ENCODE data around the gene RNF217.

DNA sequence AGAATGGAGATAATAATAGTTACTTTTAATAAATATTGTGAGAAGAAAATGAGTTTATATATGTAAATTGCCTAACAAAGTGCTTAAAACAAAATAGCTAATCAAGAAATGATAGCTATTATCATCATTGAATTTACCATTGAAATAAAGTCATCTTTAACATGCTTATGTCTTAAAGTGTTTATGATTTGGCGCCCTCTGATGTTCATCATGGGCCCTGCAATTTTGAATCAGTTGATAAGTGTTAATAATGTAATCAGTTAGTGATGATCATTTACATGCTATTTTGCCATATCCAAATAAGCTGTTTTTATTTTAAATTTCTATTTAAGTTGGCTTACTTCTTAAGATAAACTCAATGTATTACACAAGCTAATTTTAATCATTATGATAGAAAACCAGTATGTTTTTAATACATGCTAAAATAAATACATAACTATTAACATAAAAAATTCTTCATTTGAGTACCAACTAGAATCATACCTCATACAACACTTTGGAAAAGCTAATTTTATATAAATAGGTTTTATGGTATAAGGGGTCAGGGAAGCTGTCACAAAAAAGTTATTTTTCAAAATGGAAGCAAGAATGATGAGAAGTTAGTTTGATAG, 152.1 kb downstream of the RNF217 start:
- TF ChIP-seq POLR2AphosphoS5 (IDR thresholded peaks at IDR 0.05; ENCODE audit: low read depth, low read length) = no peak
- TF ChIP-seq POLR2A (IDR thresholded peaks at IDR 0.05; ENCODE audit: low read depth, low read length) = no peak

Data from GM12892 (cell line).